Sigmoid colon (tissue), 7 donors: ENCODE data around the gene CD163. TPM values are rescaled to one million over a fixed set of nuclear protein-coding genes. Genes with fewer than 3 reads are reported as not detected.

Source experiments
- DNase-seq: peaks from one replicate; pipeline ENCODE4 v3.0.0-alpha.2; 2019
- H3K27ac ChIP-seq, 4 donors: fragments of 200-600 bp; sonication (generic); one replicate each; pipeline ENCODE4 v1.5.1; 2016 to 2019; ENCODE audit warnings: mild to moderate bottlenecking in 1 of 4
- H3K27me3 ChIP-seq, 3 donors: fragments of 200-600 bp; sonication (generic); one replicate each; pipeline ENCODE4 v1.5.1; 2019; ENCODE audit warnings: mild to moderate bottlenecking in 1 of 3
- H3K36me3 ChIP-seq, 4 donors: fragments of 200-600 bp; sonication (generic); one replicate each; pipeline ENCODE4 v1.5.1; 2016 to 2019
- H3K4me1 ChIP-seq, 4 donors: fragments of 200-600 bp; sonication (generic); one replicate each; pipeline ENCODE4 v1.5.1; 2017 to 2019
- H3K4me3 ChIP-seq, 4 donors: fragments of 200-600 bp; sonication (generic); one replicate each; pipeline ENCODE4 v1.5.1; 2017 to 2019; ENCODE audit warnings: mild to moderate bottlenecking in 2 of 4, moderate library complexity in 1 of 4
- H3K9me3 ChIP-seq, 4 donors: fragments of 200-600 bp in 3 of 4; sonication (generic) in 3 of 4; one replicate each; pipeline versions ENCODE4 v1.5.1 to v1.6.1; 2013 to 2019
- EP300 ChIP-seq, 4 donors: sonication (generic); formaldehyde crosslinking; IDR thresholded peaks; one replicate each; pipeline ENCODE4 v1.6.1; 2017; ENCODE audit warnings: antibody characterized with exemption in 4 of 4
- POLR2A ChIP-seq, 2 donors: fragments of 450-650 bp; IDR thresholded peaks; one replicate each; pipeline ENCODE4 v1.6.1; 2016; ENCODE audit warnings: antibody characterized with exemption in 2 of 2, mild to moderate bottlenecking in 2 of 2, moderate library complexity in 2 of 2
- POLR2AphosphoS5 ChIP-seq, 4 donors: sonication (generic); formaldehyde crosslinking; IDR thresholded peaks; one replicate each; pipeline ENCODE4 v1.6.1; 2017; ENCODE audit warnings: antibody characterized with exemption in 4 of 4
- WGBS, 2 donors: extraction: QIAGEN DNeasy Blood & Tissue Kit; methylation state at CpG; one replicate each; pipeline ENCODE4 v1.1.7; 2013; 5-methylcytosine and 5-hydroxymethylcytosine counted together
- intact Hi-C: fragments of 100-400 bp; cut with DNase I; formaldehyde crosslinking; loops from one replicate; pipeline ENCODE4 v1.15.1; 2023
- polyA plus RNA-seq, 3 donors: library from polyadenylated mRNA; stranded (reverse); fragments of 200-250 nt; gene quantifications; one replicate each; pipeline ENCODE4 v1.2.3, GENCODE V29; 2013
- total RNA-seq, 4 donors: library from RNA; depleted of rRNA; stranded (reverse); fragments of >200 nt; gene quantifications; one replicate each; pipeline ENCODE4 v1.1.0, GENCODE V29; 2016
- TF ChIP-seq, protein P1 (sequence below), 4 experiments: fragments of 450-650 bp in 3 of 4; fragments of 200-600 bp in 1 of 4; IDR thresholded peaks; one replicate each; pipeline ENCODE4 v1.5.1; 2016 to 2019; ENCODE audit warnings: antibody characterized with exemption in 4 of 4, mild to moderate bottlenecking in 3 of 4, moderate library complexity in 2 of 4
- donor health status: healthy with polysubstance abuse.
- donor health status: Bipolar disorder and iron deficiency.
- donor health status: healthy.

Gene CD163
- total and polyA plus RNA-seq, 7 donors: 21.0 to 254 (median 108) TPM

DNA sequence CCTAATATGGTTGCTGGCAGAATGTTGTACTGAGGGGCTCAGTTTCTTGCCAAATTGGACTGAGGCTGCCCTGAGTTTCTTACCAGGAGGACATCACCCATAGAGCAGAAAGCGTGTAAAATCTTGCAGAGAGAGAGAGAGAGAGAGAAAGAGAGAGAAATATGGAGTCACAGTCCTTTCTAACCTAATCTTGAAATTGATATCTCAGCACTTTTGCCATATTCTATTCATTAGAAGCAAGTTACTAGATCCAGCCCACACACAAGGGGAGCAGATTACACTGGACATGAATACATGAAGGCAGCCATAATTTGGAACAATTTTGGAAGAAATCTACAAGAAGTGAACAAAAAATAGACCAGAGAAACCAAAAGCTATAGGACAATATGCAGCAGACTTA is 55.5 kb downstream of the CD163 start:
- Histone ChIP-seq H3K4me1 (no peaks in the 10 kb centered on the region), H3K4me3 (no peak overlapping the region), H3K27ac (no peak overlapping the region), H3K9me3 (no peaks in the 10 kb centered on the region), H3K36me3 (no peaks in the 10 kb centered on the region), H3K27me3 (no peaks in the 10 kb centered on the region)
- 82 to 98% methylated on average over 1 of the region's 1 CpG for WGBS, 2 donors
- TF ChIP-seq EP300 (IDR thresholded peaks at IDR 0.05): no peak
- TF ChIP-seq POLR2A (IDR thresholded peaks at IDR 0.05): no peak
- TF ChIP-seq POLR2AphosphoS5 (IDR thresholded peaks at IDR 0.05): no peak
- TF ChIP-seq, protein P1, sequence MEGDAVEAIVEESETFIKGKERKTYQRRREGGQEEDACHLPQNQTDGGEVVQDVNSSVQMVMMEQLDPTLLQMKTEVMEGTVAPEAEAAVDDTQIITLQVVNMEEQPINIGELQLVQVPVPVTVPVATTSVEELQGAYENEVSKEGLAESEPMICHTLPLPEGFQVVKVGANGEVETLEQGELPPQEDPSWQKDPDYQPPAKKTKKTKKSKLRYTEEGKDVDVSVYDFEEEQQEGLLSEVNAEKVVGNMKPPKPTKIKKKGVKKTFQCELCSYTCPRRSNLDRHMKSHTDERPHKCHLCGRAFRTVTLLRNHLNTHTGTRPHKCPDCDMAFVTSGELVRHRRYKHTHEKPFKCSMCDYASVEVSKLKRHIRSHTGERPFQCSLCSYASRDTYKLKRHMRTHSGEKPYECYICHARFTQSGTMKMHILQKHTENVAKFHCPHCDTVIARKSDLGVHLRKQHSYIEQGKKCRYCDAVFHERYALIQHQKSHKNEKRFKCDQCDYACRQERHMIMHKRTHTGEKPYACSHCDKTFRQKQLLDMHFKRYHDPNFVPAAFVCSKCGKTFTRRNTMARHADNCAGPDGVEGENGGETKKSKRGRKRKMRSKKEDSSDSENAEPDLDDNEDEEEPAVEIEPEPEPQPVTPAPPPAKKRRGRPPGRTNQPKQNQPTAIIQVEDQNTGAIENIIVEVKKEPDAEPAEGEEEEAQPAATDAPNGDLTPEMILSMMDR (IDR thresholded peaks at IDR 0.05): no peak
- intact Hi-C loops: no loop called here
- DNase-seq: no peak

DNA sequence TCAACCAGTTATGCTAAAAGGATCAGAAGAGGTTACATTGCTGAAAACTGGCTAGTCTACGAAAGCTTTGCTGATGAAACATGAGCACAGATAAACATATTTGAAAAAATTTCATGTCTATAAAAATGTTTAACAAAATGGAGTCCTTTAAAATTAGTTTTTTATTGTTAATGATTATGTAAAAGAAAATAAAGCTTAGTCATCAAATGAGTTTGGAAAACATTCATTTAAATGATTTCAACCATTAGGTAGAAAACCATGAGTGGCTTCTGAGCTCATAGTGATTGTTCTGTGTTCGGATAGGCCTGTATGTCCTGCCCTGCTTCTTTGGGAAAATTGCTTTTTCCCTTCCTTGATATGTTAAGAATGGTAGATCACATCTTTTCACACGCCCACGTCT is 59.0 kb downstream of the CD163 start:
- H3K9me3 ChIP-seq: no peaks in the 10 kb centered on the region
- TF ChIP-seq, protein P1 (IDR thresholded peaks at IDR 0.05): no peak
- TF ChIP-seq POLR2A (IDR thresholded peaks at IDR 0.05): no peak
- TF ChIP-seq EP300 (IDR thresholded peaks at IDR 0.05): no peak
- no peak for TF ChIP-seq POLR2AphosphoS5 (IDR thresholded peaks at IDR 0.05)
- H3K4me3 ChIP-seq: no peak overlapping the region
- no peak for DNase-seq
- no peaks in the 10 kb centered on the region for H3K36me3 ChIP-seq
- H3K27ac ChIP-seq: no peak overlapping the region
- peaks cover 6 to 13% (median 8%) of the 10 kb centered on the region in 3 donors for H3K27me3 ChIP-seq
- intact Hi-C loops: no loop called here
- 75 to 83% methylated on average over 4 of the region's 4 CpGs for WGBS, 2 donors
- H3K4me1 ChIP-seq: no peaks in the 10 kb centered on the region

DNA sequence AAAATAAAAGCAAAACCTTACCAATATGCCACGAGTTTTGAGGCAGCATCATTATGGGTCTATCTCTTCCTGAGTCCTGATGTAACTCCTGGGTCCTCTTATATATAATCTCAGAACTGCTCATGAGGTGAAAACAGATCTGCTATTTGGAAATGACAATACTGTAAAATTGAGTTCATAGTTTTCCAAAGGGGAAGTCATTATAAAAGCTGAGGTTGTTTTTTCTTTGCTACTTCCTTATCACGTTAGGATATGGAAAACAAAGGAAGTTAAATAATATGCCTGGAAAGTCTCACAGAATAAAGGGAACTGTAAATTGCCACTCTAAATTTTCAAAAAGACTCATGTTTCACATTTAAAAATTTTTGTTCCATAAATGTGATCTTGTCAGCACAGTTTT is 59.5 kb downstream of the CD163 start, which contains the start of gene CD163L1:
Gene CD163L1 (minus strand): TSS at position 78 of the 400 bp plus-strand sequence. CDS start 26 bp downstream, at position 52.
- Histone ChIP-seq H3K36me3 (no peaks in the 10 kb centered on the region), H3K27me3 (peaks cover 6 to 14% (median 8%) of the 10 kb centered on the region in 3 donors), H3K27ac (no peak within 1 kb of the TSS), H3K9me3 (no peaks in the 10 kb centered on the region), H3K4me1 (no peaks in the 10 kb centered on the region), H3K4me3 (no peak within 1 kb of the TSS)
- intact Hi-C loops: no loop called here
- 17 to 24% methylated on average over 2 of the region's 2 CpGs for WGBS, 2 donors
- DNase-seq: no peak
- no peak for TF ChIP-seq EP300 (IDR thresholded peaks at IDR 0.05)
- no peak for TF ChIP-seq POLR2A (IDR thresholded peaks at IDR 0.05)
- TF ChIP-seq POLR2AphosphoS5 (IDR thresholded peaks at IDR 0.05): no peak
- TF ChIP-seq, protein P1 (IDR thresholded peaks at IDR 0.05): no peak

DNA sequence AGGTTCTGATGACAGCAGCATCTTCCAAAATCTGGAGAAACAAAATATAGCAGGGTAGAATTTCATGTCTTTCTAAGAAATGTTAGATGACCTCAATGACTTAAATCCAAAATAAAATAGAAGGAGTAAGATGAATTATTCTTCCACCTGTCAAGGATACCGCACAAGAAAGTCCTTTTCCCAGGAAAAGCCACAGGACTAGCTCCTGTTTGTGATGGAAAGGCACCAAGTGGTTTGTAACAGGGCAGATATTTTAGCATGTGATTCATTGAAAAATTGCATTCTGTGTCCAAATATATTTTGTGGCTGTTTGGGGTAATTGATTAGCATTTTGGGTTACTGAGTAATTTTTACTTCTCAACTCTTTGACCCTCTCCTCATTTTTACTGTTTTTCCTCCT is 62.4 kb downstream of the CD163 start:
- Histone ChIP-seq H3K36me3 (no peaks in the 10 kb centered on the region), H3K9me3 (no peaks in the 10 kb centered on the region), H3K27ac (no peak overlapping the region), H3K4me3 (no peak overlapping the region), H3K4me1 (no peaks in the 10 kb centered on the region), H3K27me3 (peaks cover 8 to 14% (median 10%) of the 10 kb centered on the region in 3 donors)
- WGBS, 2 donors: 93 to 99% methylated on average over 1 of the region's 1 CpG
- TF ChIP-seq, protein P1 (IDR thresholded peaks at IDR 0.05): no peak
- TF ChIP-seq POLR2AphosphoS5 (IDR thresholded peaks at IDR 0.05): no peak
- no peak for TF ChIP-seq POLR2A (IDR thresholded peaks at IDR 0.05)
- TF ChIP-seq EP300 (IDR thresholded peaks at IDR 0.05): no peak
- intact Hi-C loops: no loop called here
- no peak for DNase-seq
